TTC549 (cell line): ENCODE data around the gene UVRAG.

Source experiments
- FAIRE-seq: peaks from 2 replicates; lab custom pipeline; 2012; peaks lifted over from hg19 to GRCh38; lab: Jason Lieb, UNC

UVRAG gene

GRCh38 chr11:76119779-76120178, 304.8 kb downstream of the UVRAG start:
- no peak for FAIRE-seq

GRCh38 chr11:76120513-76121101, 305.6 kb downstream of the UVRAG start:
- FAIRE-seq, result no peak

GRCh38 chr11:76123248-76123647, 308.2 kb downstream of the UVRAG start:
- FAIRE-seq, result no peak

- no peak for FAIRE-seq
Measured at GRCh38 chr11:76124905-76125770, 310.1 kb downstream of the UVRAG start.

- no peak for FAIRE-seq
Measured at GRCh38 chr11:76129729-76130128, 314.7 kb downstream of the UVRAG start.

- no peak for FAIRE-seq
Measured at GRCh38 chr11:76131142-76131541, 316.1 kb downstream of the UVRAG start.

- no peak for FAIRE-seq
Measured at GRCh38 chr11:76131671-76132631, 316.9 kb downstream of the UVRAG start.

- FAIRE-seq, result no peak
Measured at GRCh38 chr11:76134239-76134638, 319.2 kb downstream of the UVRAG start.

GRCh38 chr11:76135491-76135890, 320.5 kb downstream of the UVRAG start:
- no peak for FAIRE-seq

GRCh38 chr11:76139314-76139713, 324.3 kb downstream of the UVRAG start:
- no peak for FAIRE-seq

GRCh38 chr11:76140912-76141574, 326.0 kb downstream of the UVRAG start:
- FAIRE-seq, result no peak

- FAIRE-seq, result no peak
Measured at GRCh38 chr11:76141901-76142588, 327.0 kb downstream of the UVRAG start.

- FAIRE-seq, result no peak
Measured at GRCh38 chr11:76143274-76143673, 328.3 kb downstream of the UVRAG start.

GRCh38 chr11:76147106-76147740, 332.2 kb downstream of the UVRAG start:
- no peak for FAIRE-seq

- FAIRE-seq, result no peak
Measured at GRCh38 chr11:76148231-76148630, 333.2 kb downstream of the UVRAG start.

GRCh38 chr11:76148941-76149613, 334.1 kb downstream of the UVRAG start:
- FAIRE-seq, result no peak

- FAIRE-seq, result no peak
Measured at GRCh38 chr11:76149713-76150112, 334.7 kb downstream of the UVRAG start.

- no peak for FAIRE-seq
Measured at GRCh38 chr11:76150141-76150540, 335.1 kb downstream of the UVRAG start.

- no peak for FAIRE-seq
Measured at GRCh38 chr11:76151556-76152085, 336.6 kb downstream of the UVRAG start.

- FAIRE-seq, result no peak
Measured at GRCh38 chr11:76152086-76152681, 337.2 kb downstream of the UVRAG start.
